Measurements from ENCODE around the gene MBP. TPM values are rescaled to one million over a fixed set of nuclear protein-coding genes. Genes with fewer than 3 reads are reported as not detected.

The MBP gene
- total RNA-seq, 1 experiment from 2014 or later, result 88.8 TPM

DNA sequence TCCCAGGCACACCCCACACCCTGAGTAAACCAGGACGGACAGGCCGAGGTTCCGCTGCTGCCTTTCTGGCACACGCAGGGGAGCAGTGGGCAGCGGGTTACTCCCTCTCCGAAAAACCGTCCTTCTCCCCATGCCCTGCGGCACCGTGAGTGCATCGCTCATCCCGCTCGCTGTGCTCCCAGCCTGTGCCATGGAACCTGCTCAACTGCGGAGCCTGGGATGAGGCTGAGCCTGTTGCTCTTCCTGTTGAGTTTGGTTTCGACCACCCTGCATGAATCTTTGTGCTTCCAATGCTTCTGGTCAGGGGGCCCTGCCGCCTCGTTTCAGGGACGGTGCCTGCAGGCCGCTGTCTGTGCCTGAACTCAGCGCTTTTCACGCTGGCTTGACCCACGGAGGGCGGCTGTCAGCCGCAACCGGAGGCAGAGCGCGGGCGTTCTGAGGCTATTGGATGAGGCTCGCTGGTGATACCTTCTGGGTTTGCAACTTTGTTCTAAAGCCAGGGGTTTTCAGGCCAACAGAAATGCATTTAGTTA is 106.7 kb downstream of the MBP start:
- TF ChIP-seq TCF7L2 (IDR thresholded peaks at IDR 0.05; ENCODE audit: low read depth, low read length) (no peak), CTCF (IDR thresholded peaks at IDR 0.05) (no peak)
- H3K9me3 ChIP-seq (ENCODE audit: control insufficient read depth, insufficient read depth, low read depth, low read length), result no peaks in the 10 kb centered on the region

DNA sequence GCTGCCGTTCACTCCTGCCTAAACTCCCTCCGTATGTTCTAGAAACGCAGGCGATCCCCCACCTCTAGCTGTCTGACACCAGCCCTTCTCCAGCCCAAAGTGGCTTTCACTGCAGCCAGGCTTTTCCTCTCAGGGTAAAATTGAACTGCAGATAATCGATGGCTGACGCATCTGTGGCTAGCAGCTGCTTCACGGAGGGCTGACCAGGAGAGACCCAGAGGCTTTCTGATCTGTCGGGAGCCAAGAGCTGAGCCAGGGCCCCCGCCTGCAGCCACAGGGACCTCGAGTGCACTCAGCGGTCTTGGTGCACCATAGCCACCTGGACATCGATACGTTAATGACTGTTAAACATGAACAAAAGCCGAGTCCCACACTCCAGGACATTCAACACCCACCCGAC is 107.5 kb downstream of the MBP start:
- H3K27ac ChIP-seq (ENCODE audit: low read length), result no peak overlapping the region
- no peaks in the 10 kb centered on the region for H3K9me3 ChIP-seq (ENCODE audit: control insufficient read depth, insufficient read depth, low read depth, low read length)
- ChIA-PET CTCF (no interaction called here), POLR2A (no interaction called here)
- ATAC-seq, result no peak
- BruUV-seq (replicated peaks), result no TSS peak
- no peaks in the 10 kb centered on the region for H3K36me3 ChIP-seq (ENCODE audit: control insufficient read depth, insufficient read depth, low read length)
- H3K27me3 ChIP-seq (ENCODE audit: control insufficient read depth, insufficient read depth, low read length), result no peaks in the 10 kb centered on the region
- H3K4me3 ChIP-seq (ENCODE audit: low read depth in 2 of 2, low read length in 2 of 2), result no peak overlapping the region
- no peak for DNase-seq (ENCODE audit: low read depth, low spot score)
- in situ Hi-C loops (cut with HindIII; ENCODE audit: low pct_unique_long_range_greater_than_20kb, low sequenced_read_pairs) (no loop called here), intact Hi-C loops (cut with micrococcal nuclease; ENCODE audit: unreplicated experiment) (no loop called here)
- no peaks in the 10 kb centered on the region for H3K4me1 ChIP-seq (ENCODE audit: control insufficient read depth, insufficient read depth, low read length)
- TF ChIP-seq CTCF (IDR thresholded peaks at IDR 0.05) (no peak), POLR2AphosphoS5 (IDR thresholded peaks at IDR 0.05; ENCODE audit: low read depth, low read length) (no peak), REST (IDR thresholded peaks at IDR 0.05; ENCODE audit: insufficient read depth in 1 of 2, low read depth in 2 of 2, low read length in 1 of 2) (no peak), SIN3A (IDR thresholded peaks at IDR 0.05; ENCODE audit: borderline replicate concordance, insufficient read depth, low read depth, low read length) (no peak)

More for the DNA sequence above, 106.7 kb downstream of the MBP start:
- no peaks in the 10 kb centered on the region for H3K27me3 ChIP-seq (ENCODE audit: control insufficient read depth, insufficient read depth, low read length)
- in situ Hi-C loops (cut with HindIII; ENCODE audit: low pct_unique_long_range_greater_than_20kb, low sequenced_read_pairs), result no loop called here
- no peak for DNase-seq (ENCODE audit: low read depth, low spot score)
- no peak overlapping the region for H3K27ac ChIP-seq (ENCODE audit: low read length)
- intact Hi-C loops (cut with micrococcal nuclease; ENCODE audit: unreplicated experiment), result no loop called here
- no peaks in the 10 kb centered on the region for H3K4me1 ChIP-seq (ENCODE audit: control insufficient read depth, insufficient read depth, low read length)
- ATAC-seq, result no peak
- POLR2A ChIA-PET, result no interaction called here
- CTCF ChIA-PET, result no interaction called here
- H3K36me3 ChIP-seq (ENCODE audit: control insufficient read depth, insufficient read depth, low read length), result no peaks in the 10 kb centered on the region
- BruUV-seq (replicated peaks), result no TSS peak
- H3K4me3 ChIP-seq (ENCODE audit: low read depth in 2 of 2, low read length in 2 of 2), result no peak overlapping the region

DNA sequence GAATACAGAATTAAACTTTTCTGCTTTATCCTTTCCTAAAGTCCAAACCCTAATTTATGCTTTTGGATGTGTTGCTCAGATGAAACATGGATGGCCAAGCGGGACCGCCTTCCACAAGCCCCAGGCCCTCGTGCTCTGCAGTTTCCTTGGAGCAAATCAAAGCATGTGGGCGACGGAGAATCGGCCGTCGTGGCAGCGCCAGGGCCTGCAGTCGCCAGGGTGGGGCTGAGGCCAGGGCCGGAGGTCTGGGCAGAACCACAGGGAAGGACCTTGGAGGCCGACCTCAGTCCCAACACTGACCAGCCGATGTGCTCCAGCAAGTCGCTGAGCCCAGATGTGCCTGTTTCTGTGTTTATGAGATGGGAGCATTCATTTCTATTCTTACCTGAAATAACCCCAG is 108.1 kb downstream of the MBP start:
- ChIA-PET CTCF (no interaction called here), POLR2A (no interaction called here)
- in situ Hi-C loops (cut with HindIII; ENCODE audit: low pct_unique_long_range_greater_than_20kb, low sequenced_read_pairs) (no loop called here), intact Hi-C loops (cut with micrococcal nuclease; ENCODE audit: unreplicated experiment) (no loop called here)
- H3K27me3 ChIP-seq (ENCODE audit: control insufficient read depth, insufficient read depth, low read length), result no peaks in the 10 kb centered on the region
- no peak for DNase-seq (ENCODE audit: low read depth, low spot score)
- H3K9me3 ChIP-seq (ENCODE audit: control insufficient read depth, insufficient read depth, low read depth, low read length), result no peaks in the 10 kb centered on the region
- TF ChIP-seq SIN3A (IDR thresholded peaks at IDR 0.05; ENCODE audit: borderline replicate concordance, insufficient read depth, low read depth, low read length) (no peak), TCF7L2 (IDR thresholded peaks at IDR 0.05; ENCODE audit: low read depth, low read length) (no peak), CTCF (IDR thresholded peaks at IDR 0.05) (no peak), POLR2AphosphoS5 (IDR thresholded peaks at IDR 0.05; ENCODE audit: low read depth, low read length) (no peak), REST (IDR thresholded peaks at IDR 0.05; ENCODE audit: insufficient read depth in 1 of 2, low read depth in 2 of 2, low read length in 1 of 2) (no peak)
- H3K27ac ChIP-seq (ENCODE audit: low read length), result no peak overlapping the region
- H3K4me1 ChIP-seq (ENCODE audit: control insufficient read depth, insufficient read depth, low read length), result no peaks in the 10 kb centered on the region
- no peaks in the 10 kb centered on the region for H3K36me3 ChIP-seq (ENCODE audit: control insufficient read depth, insufficient read depth, low read length)
- no peak for ATAC-seq
- no peak overlapping the region for H3K4me3 ChIP-seq (ENCODE audit: low read depth in 2 of 2, low read length in 2 of 2)
- BruUV-seq (replicated peaks), result no TSS peak
